Mesodermal cell (in vitro differentiated cells): Measurements from ENCODE around the gene CNPY2.
"Not testable (repeated sequence)": the region's sequence is repeated elsewhere in the genome, so short reads cannot be mapped to it uniquely, and the experiment has no call there.

Source experiments
- H3K27ac ChIP-seq: 2 replicates; pipeline ENCODE4 v1.7.0; 2013; ENCODE audit warnings: mild to moderate bottlenecking, low read depth, low read length, moderate library complexity; ENCODE audit not compliant: severe bottlenecking
- H3K36me3 ChIP-seq: 2 replicates; pipeline ENCODE4 v1.7.1; 2013; ENCODE audit warnings: mild to moderate bottlenecking, low read length, moderate library complexity; ENCODE audit not compliant: control insufficient read depth, insufficient read depth
- H3K4me1 ChIP-seq: one replicate; pipeline ENCODE4 v1.7.1; 2013; ENCODE audit warnings: mild to moderate bottlenecking, low read length; ENCODE audit not compliant: insufficient read depth, control insufficient read depth, poor library complexity, severe bottlenecking
- H3K4me3 ChIP-seq: 2 replicates; pipeline ENCODE4 v1.7.0; 2013; ENCODE audit warnings: low read length, control low read depth, mild to moderate bottlenecking; ENCODE audit not compliant: insufficient read depth, poor library complexity, severe bottlenecking; ENCODE audit errors: extremely low read depth
- H3K9me3 ChIP-seq: 2 replicates; pipeline ENCODE4 v1.7.1; 2013; ENCODE audit warnings: mild to moderate bottlenecking, low read length, moderate library complexity; ENCODE audit not compliant: control insufficient read depth
- WGBS, 2 experiments: methylation state at CpG; one replicate each; pipeline ENCODE4 v1.1.5; 2013; ENCODE audit warnings: missing lambda C conversion rate in 2 of 2; ENCODE audit not compliant: insufficient coverage in 2 of 2; 5-methylcytosine and 5-hydroxymethylcytosine counted together

Gene CNPY2

DNA sequence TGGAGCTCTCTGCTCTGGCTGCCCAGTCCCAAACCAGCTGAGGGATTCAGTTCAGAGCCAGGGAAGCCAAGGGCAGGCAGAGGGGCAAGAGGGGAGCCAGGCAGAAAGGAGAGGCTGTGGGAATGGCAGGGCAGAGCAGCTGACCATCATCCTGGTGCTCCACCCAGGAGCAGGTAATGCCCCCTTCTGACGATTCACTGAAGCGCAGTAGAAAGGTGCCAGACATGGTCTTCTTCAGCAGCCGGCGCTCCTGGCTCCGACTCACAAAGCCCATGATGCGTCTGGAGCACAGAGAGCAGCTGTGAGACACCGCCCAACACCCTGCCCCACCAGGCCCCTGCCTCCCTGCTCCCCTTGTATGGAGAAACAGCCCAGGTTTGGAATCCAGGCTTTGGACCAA lies 30.9 kb upstream of the CNPY2 start:
- no peak overlapping the region for H3K27ac ChIP-seq
- H3K36me3 ChIP-seq: peaks cover 82% of the 10 kb centered on the region
- no peaks in the 10 kb centered on the region for H3K4me1 ChIP-seq
- H3K9me3 ChIP-seq: no peaks in the 10 kb centered on the region
- WGBS, 2 experiments: 87 to 96% methylated on average over 6 to 7 of the region's 7 CpGs
- H3K4me3 ChIP-seq: no peak overlapping the region

DNA sequence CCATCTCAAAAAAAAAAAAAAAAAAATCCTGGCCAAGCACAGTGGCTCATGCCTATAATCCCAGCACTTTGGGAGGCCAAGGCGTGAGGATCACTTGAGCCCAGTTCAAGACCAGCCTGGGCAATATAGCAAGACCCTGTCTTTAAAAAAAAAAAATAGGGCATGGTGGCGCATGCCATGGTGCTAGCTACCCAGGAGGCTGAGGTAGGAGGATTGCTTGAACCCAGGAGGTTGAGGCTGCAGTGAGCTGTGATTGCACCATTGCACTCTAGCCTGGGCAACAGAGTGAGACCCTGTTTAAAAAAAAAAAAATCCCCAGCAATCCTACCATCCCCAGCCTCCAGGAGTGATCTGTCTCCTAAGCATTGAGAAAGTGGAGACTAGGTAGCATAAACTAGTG lies 26.5 kb upstream of the CNPY2 start:
- H3K36me3 ChIP-seq: peaks cover 46% of the 10 kb centered on the region
- H3K4me1 ChIP-seq, H3K9me3 ChIP-seq, H3K4me3 ChIP-seq, H3K27ac ChIP-seq: not testable (repeated sequence)
- WGBS, 2 experiments: 83 to 100% methylated on average over 1 to 2 of the region's 2 CpGs

DNA sequence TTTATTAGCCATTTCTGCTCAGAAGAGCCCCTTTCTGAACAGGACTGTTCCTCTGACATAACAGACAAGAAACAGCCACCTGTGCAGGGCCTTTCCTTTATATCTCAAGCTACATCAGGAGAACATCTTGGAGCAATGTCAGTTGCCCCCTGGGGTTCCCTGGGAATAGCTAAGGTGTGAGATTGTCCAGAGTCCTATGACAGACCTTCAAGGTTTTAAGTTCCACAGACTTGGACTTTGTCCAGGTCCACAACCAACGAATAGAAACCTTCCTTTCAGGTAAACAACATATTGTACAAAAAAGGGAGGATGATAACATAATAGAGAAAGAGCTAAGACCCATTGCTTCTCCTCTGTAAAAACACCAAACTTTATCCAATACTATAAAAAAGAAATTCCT lies 25.8 kb upstream of the CNPY2 start:
- Histone ChIP-seq H3K4me3 (no peak overlapping the region), H3K9me3 (no peaks in the 10 kb centered on the region), H3K36me3 (peaks cover 40% of the 10 kb centered on the region), H3K4me1 (no peaks in the 10 kb centered on the region), H3K27ac (no peak overlapping the region)
- no CpG with 5 or more reads among the region's 1 CpG for WGBS, 2 experiments

DNA sequence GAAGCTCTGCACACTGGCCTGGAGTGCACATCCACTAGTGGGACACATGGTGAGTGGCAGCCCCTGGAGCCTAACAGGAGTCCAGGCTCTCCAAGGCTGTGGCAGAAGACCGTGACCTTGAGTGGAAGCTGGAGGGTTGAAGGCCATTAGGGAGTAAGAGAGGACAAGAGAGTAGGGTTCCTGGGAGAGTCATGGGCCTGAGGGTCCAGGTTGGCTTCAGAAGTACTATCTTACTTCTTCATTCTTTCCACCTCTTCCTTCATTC lies 23.3 kb upstream of the CNPY2 start:
- Histone ChIP-seq H3K4me3 (no peak overlapping the region), H3K27ac (no peak overlapping the region), H3K9me3 (no peaks in the 10 kb centered on the region)

DNA sequence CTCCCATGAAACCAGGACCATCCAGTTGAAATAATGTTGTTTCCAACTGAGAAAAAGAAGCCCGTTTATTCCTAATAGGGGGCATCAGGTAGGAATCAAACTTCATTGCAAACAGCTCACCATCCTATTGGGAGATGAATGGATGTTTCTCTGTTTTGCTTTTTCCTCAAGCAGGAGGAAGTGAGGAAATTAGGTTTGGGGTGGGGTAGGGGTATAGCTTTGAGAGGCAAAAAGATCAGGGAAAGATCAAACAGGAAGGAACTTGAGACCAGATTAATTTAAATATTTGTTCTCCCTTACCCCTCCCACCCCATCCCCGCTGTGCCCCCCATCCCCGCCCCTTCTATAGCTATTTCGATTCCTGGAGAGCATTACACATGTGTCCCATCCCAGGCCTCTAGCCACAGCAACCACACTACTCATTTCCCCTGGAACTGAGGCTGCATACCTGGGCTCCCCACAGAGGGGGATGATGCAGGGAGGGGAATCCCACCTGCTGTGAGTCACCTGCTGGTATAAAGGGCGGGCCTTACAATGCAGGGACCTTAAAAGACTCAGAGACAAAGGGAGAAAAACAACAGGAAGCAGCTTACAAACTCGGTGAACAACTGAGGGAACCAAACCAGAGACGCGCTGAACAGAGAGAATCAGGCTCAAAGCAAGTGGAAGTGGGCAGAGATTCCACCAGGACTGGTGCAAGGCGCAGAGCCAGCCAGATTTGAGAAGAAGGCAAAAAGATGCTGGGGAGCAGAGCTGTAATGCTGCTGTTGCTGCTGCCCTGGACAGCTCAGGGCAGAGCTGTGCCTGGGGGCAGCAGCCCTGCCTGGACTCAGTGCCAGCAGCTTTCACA lies 22.7 kb upstream of the CNPY2 start, which contains the start of gene IL23A:
IL23A (plus strand) TSS at position 577 of the 850 bp plus-strand sequence; CDS start at position 738, 161 bp downstream.
- H3K4me3 ChIP-seq: no peak within 1 kb of the TSS
- WGBS, 2 experiments: 38 to 44% methylated on average over 4 to 6 of the region's 9 CpGs
- no peaks in the 10 kb centered on the region for H3K9me3 ChIP-seq
- H3K27ac ChIP-seq: no peak within 1 kb of the TSS
- H3K4me1 ChIP-seq: no peaks in the 10 kb centered on the region
- peaks cover 20% of the 10 kb centered on the region for H3K36me3 ChIP-seq

More for the DNA sequence above, 23.3 kb upstream of the CNPY2 start:
- Histone ChIP-seq H3K4me1 (no peaks in the 10 kb centered on the region), H3K36me3 (peaks cover 25% of the 10 kb centered on the region)
- 83 to 100% methylated on average over 1 of the region's 1 CpG for whole genome bisulfite sequencing, 2 experiments

DNA sequence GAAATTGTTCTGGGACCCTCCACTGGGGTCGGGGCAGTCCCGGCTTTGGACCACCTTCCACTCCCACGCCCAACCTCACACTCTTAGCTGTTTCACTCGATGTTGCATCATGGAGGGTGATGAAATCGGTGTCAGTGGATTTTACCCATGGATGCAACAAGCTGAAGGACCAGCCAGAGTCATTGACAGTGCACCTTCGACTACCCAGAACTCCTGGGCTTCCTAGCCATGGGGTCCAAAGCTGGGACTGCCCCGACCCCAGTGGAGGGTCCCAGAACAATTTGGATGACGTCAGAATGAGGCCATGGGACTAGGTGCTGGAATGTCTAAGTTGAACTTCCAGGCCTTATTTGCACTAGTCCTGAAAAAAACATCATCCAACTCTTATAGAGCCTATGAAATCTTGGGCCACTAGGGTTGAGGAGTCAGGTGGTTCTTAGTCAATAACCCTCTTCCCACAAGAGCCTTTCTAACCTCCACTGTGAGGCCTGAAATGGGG lies 22.0 kb upstream of the CNPY2 start:
- Histone ChIP-seq H3K36me3 (peaks cover 13% of the 10 kb centered on the region), H3K9me3 (no peaks in the 10 kb centered on the region), H3K27ac (no peak overlapping the region), H3K4me1 (peaks cover 6% of the 10 kb centered on the region), H3K4me3 (no peak overlapping the region)
- WGBS, 2 experiments: 89 to 91% methylated on average over 6 to 7 of the region's 8 CpGs

DNA sequence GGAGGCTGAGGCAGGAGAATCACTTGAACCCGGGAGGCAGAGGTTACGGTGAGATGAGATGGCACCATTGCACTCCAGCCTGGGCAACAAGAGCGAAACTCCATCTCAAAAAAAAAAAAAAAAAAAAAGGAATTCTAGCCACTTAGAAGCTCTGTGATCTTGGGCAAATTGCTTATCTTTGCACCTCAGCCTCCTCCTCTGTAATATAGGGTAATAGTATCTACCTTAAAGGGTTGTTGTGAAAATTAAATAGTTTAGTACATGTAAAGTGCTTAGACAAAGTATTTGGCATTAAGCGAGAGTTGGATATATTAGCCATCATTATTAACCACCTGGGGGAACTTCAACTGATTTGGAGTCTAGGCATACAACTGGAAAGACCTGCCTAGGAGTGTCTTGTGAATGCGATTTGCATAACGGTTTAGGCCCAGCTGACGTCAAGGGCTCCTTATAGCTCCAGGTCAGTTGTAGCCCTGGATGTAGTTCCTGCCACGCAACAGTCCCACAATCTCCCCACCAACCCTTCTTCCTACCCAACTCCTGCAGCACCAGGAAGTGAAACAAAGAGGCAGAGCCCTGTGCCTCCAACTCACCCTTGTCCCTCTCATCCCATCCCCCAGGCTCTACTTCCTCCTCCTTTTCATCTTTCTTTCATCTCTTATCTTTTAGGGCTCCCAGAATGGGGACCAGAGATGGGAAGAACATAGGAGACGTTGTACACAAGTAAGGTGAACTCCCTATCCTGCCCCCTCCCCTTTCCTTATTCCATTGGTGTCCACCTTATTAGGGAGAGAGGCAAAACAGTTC lies 20.8 kb upstream of the CNPY2 start:
- H3K27ac ChIP-seq: no peak overlapping the region
- no peak overlapping the region for H3K4me3 ChIP-seq
- H3K9me3 ChIP-seq: no peaks in the 10 kb centered on the region
- H3K4me1 ChIP-seq: peaks cover 7% of the 10 kb centered on the region
- H3K36me3 ChIP-seq: peaks cover 6% of the 10 kb centered on the region
- 90 to 100% methylated on average over 6 of the region's 9 CpGs for WGBS, 2 experiments

DNA sequence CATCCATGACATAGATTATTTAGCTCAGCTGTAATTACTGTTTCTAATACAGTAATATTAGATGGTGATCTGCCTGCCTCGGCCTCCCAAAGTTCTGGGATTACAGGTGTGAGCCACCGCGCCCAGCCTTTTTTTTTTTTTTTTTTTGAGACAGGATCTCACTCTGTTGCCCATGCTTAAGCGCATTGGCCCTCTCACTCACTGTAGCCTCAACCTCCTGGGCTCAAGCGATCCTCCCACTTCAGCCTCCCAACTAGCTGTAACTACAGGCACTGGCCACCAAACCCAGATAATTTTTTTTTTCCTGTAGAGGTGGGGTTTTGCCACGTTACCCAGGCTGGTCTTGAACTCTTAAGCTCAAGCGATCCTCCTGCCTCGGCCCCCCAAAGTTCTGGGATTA lies 19.7 kb upstream of the CNPY2 start:
- H3K36me3 ChIP-seq, H3K27ac ChIP-seq, H3K4me3 ChIP-seq, H3K9me3 ChIP-seq, H3K4me1 ChIP-seq: not testable (repeated sequence)
- WGBS, 2 experiments: 88 to 95% methylated on average over 4 to 5 of the region's 8 CpGs

DNA sequence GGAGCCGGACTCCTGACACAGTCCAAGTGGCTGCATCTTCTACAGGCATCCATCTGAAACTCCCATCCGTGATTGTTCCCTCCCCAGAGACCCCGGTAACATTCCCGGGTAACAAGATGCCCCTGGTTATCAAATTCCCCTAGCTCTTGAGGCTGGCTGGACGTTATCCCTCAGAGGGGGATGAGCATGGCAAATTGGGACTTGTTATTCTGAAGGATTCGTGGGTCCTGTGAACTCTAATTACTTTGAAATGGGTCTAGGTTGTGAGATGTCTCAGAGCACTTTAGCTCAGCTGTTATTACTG lies 18.7 kb upstream of the CNPY2 start:
- no peaks in the 10 kb centered on the region for H3K36me3 ChIP-seq
- peak overlapping the region; percentile 61 for H3K4me3 ChIP-seq
- no peaks in the 10 kb centered on the region for H3K9me3 ChIP-seq
- 43 to 50% methylated on average over 2 of the region's 6 CpGs for WGBS, 2 experiments
- H3K4me1 ChIP-seq: peaks cover 7% of the 10 kb centered on the region
- H3K27ac ChIP-seq: peak overlapping the region; percentile 89

DNA sequence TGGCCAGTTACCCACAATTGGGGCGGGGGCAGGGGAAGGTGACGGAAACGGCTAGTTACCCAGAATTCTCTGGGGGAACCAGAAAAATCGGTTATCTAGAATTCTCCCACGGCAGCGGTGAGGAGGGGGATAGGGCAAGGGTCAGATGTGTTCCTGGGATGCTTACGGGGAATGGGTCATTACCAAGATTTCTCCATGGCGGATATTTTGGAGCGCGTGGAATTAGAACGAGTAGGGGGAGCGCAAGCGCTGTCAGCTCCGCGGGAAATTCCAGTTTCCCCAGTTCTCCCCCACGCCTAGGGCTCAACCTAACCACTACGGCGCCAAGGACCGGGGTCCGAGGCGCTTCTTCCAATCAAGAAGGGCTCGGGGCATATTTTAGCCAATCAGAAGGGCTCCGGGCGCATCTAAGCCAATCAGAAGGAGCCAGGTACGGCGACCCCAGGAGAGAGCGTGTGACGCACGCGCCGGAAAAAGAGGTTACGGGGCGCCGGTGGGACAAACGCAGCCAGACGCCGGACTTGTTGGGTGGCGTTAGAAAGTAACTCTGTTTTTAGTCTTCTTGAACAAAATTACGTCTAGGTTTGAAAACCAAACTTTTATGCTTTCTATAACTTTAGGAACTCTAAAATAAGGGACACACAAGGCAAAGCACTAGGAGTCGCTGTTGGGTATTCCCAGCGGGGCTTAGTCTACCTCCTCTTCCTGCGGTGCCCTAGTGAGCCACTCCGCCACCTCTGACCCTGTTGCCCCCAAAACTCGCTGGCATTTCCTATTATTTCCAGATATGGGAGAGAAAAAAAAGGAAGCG lies 18.1 kb upstream of the CNPY2 start, which contains the start of gene PAN2:
PAN2 (minus strand) TSS at position 322 of the 811 bp plus-strand sequence. CDS start 906 bp downstream, outside the sequence.
- no peaks in the 10 kb centered on the region for H3K36me3 ChIP-seq
- 1% methylated on average over 28 to 31 of the region's 45 CpGs for WGBS, 2 experiments
- no peaks in the 10 kb centered on the region for H3K9me3 ChIP-seq
- H3K4me1 ChIP-seq: peaks cover 7% of the 10 kb centered on the region
- peak within 1 kb of the TSS; percentile 61 for H3K4me3 ChIP-seq
- H3K27ac ChIP-seq: peak within 1 kb of the TSS; percentile 89
